Vagina (tissue), 2 donors: Measurements from ENCODE around the gene TBC1D22A.

ENCODE experiments used
- POLR2AphosphoS5 ChIP-seq, 2 donors: sonication (generic); formaldehyde crosslinking; IDR thresholded peaks; one replicate each; pipeline ENCODE4 v1.9.0; 2017; ENCODE audit warnings: antibody characterized with exemption in 2 of 2, mild to moderate bottlenecking in 2 of 2, low read depth in 1 of 2; ENCODE audit not compliant: insufficient read depth in 1 of 2
- TF ChIP-seq, protein P1 (sequence below), 3 experiments: fragments of 450-650 bp in 2 of 3; fragments of 200-600 bp in 1 of 3; sonication (generic) in 1 of 3; IDR thresholded peaks; one replicate each; pipeline ENCODE4 v1.5.1; 2017 to 2019; ENCODE audit warnings: antibody characterized with exemption in 3 of 3, mild to moderate bottlenecking in 2 of 3, moderate library complexity in 2 of 3

DNA sequence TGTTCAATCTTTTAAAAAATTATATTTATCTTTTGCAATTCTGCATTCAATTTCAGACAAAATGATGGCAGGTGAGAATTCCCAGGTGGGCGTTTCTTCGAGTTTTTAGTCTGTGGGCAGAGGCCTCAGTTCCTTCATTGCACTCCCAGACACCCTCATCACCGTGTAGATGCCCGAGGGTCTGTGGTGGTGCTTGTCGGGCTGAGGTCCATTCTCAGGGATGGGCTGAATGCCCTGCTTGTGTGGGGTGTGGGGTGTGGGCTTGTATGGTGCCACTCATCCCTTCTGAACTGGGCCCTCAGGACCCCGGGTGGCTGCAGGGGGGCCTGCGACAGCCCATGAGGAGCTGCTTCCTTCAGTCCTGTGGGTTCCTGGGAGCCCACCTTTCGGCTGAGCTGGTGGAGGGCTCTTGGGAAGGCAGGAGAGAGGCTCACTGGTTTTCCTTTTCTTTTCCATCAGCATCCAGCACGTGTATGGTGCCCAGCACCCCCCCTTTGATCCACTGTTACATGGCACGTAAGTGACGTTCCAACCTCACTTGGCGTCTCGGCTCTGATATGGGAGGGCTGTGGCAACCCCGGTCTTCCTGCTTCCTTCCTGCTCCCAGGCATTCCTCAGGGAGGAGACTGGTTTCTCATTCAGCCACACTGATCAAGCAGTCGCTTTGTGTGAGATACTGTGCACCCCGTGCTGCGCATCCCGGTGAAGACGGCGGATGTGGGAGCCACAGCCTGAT, 29.8 kb downstream of the TBC1D22A start:
- TF ChIP-seq, protein P1, sequence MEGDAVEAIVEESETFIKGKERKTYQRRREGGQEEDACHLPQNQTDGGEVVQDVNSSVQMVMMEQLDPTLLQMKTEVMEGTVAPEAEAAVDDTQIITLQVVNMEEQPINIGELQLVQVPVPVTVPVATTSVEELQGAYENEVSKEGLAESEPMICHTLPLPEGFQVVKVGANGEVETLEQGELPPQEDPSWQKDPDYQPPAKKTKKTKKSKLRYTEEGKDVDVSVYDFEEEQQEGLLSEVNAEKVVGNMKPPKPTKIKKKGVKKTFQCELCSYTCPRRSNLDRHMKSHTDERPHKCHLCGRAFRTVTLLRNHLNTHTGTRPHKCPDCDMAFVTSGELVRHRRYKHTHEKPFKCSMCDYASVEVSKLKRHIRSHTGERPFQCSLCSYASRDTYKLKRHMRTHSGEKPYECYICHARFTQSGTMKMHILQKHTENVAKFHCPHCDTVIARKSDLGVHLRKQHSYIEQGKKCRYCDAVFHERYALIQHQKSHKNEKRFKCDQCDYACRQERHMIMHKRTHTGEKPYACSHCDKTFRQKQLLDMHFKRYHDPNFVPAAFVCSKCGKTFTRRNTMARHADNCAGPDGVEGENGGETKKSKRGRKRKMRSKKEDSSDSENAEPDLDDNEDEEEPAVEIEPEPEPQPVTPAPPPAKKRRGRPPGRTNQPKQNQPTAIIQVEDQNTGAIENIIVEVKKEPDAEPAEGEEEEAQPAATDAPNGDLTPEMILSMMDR (IDR thresholded peaks at IDR 0.05), result no peak
- no peak for TF ChIP-seq POLR2AphosphoS5 (IDR thresholded peaks at IDR 0.05; ENCODE audit: insufficient read depth in 1 of 2, low read depth in 1 of 2)
